HG03196 (cell line): Measurements from ENCODE around the gene ATP6V1C2.
A peak's percentile ranks its signal among the peaks of the same experiment; 100 is the strongest.
"Not testable (repeated sequence)": the region's sequence is repeated elsewhere in the genome, so short reads cannot be mapped to it uniquely, and the experiment has no call there.

Experiments used
- ATAC-seq: cut with Tn5 transposase; IDR thresholded peaks from one replicate; pipeline ENCODE4 v1.9.1; 2021; ENCODE audit not compliant: unreplicated experiment

ATP6V1C2 gene

GRCh38 chr2:10784719-10785118 lies 63.3 kb downstream of the ATP6V1C2 start:
- no peak for ATAC-seq

GRCh38 chr2:10785260-10785659 lies 63.8 kb downstream of the ATP6V1C2 start:
- no peak for ATAC-seq

GRCh38 chr2:10786240-10786982 lies 65.0 kb downstream of the ATP6V1C2 start:
- no peak for ATAC-seq

- ATAC-seq = no peak
These were observed 65.9 kb downstream of the ATP6V1C2 start for GRCh38 chr2:10787176-10787968.

GRCh38 chr2:10788855-10789254 lies 67.4 kb downstream of the ATP6V1C2 start:
- no peak for ATAC-seq

GRCh38 chr2:10790228-10790973 lies 69.0 kb downstream of the ATP6V1C2 start:
- ATAC-seq = peak; percentile 81

DNA sequence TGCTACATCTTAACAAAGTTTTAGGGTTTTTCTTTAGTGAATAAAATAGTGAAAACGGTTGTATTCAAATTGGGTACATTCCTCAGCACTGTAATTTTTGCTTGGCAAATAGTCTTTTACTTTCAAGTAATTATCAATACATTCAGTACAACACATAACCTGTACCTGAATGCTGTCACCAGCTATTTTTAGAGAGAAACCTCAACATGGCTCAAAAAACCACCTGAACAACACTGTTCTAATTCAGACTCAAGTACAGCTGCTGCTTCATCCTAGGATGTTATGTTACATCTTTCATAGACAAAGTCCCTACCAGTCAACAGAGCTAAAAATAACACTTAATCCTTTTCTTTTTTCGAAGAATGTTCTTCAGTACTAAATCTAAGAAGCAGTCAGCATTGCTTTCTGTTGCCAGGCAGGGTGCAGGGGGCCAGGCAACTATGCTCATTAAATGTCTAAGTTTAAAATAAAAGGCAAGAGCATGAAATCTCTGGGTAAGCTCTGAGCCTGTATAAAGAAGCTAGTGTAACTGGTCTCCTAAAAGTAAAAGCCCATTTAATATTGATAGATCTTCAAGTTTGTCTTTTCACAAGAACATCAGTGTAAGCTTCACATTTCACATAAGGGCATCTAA lies 70.7 kb downstream of the ATP6V1C2 start:
- no peak for ATAC-seq

DNA sequence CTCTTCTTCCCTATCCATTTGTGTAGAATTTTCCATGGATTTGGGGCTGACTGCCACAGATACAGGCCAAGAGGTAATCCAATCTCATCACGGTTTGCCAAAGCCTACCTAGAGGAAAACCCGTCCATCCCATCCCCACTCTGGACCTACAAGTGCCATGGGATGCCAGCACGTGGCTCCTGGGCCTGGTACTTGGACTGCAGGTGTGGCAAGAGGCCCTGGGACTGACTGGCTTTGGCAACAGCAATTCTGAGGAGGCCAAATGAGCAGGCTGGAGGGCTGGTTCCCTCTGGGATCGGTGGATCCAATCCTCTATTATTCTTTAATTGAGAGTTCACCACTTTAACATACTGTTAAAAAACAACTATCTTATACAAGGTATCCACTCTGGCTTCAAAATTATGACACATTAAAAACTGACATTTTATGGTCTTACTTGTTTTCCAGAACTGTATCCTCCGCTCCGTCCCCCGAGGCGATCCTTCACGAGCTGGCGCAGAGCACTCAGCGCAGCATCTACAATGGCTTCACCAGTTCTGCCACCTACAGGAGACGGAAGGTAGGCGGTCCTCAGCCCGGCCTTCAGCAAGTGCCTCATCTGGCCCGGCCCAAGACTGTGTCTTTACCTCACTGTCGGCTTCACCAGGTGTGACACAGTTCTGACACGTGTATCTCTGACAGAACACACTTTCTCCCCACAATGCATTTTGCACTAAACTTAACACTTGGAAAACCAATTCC lies 71.4 kb downstream of the ATP6V1C2 start:
- no peak for ATAC-seq

DNA sequence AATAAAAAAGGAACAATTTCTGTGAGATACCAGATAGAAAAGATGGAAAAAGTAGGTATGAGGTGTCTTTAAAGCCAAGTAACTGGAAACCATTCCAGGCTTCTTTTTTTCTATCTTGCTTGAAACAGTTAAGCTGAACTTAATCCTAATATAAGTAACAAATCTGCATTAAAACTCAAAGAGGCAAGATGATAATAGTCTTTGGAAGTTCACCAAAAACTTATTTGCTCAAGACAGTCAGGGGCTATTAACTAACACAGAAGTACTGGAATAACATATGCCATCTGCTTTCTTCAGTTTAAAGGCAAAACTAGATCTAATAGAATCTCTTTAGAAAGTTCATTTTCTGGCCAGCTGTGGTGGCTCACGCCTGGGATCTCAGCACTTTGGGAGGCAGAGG lies 72.4 kb downstream of the ATP6V1C2 start:
- ATAC-seq = no peak

GRCh38 chr2:10794876-10795275 lies 73.4 kb downstream of the ATP6V1C2 start:
- no peak for ATAC-seq

DNA sequence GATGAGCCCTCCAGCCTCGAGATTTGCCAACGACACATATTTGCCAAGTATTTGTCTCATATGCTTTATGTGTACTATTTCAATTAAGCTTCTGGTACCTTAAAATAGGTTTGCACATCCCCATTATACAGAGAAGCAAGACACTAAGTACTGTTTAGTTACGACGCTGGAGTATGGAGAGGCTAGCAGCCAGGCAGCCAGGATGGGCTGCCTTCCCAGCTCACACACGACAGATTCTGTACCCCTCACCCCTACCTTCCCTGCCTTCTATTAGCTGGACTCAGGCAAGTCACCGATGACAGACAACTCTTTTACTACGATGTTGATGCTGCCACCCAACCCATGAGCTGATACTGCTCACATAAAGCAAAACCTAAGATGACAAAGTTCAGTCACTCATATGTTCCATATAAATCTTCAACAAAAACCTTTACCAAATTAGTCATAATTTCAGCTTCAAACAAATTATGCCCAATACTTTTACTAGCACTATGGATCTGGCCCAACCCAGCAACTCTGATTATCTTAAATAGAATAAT lies 74.1 kb downstream of the ATP6V1C2 start:
- ATAC-seq = no peak

GRCh38 chr2:10796703-10797102 lies 75.3 kb downstream of the ATP6V1C2 start:
- no peak for ATAC-seq

DNA sequence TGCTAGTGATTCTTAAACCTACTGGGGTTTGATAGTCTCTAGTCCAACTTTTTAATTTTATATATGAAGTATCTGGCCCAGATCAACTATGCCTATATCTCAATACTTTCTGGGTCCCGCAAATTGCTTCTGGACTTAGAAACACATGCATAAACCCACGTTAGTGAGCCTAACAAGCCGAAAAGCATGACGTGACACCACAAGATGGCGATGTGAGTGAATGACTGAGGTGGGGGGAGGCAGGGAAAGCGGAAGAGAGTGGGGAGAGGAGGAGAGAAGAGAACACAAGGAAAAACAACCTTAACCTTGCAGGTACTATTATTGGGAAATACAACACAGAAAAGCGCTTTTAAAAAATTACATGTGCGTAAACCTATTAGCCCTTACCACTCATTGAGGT lies 77.4 kb downstream of the ATP6V1C2 start:
- no peak for ATAC-seq

DNA sequence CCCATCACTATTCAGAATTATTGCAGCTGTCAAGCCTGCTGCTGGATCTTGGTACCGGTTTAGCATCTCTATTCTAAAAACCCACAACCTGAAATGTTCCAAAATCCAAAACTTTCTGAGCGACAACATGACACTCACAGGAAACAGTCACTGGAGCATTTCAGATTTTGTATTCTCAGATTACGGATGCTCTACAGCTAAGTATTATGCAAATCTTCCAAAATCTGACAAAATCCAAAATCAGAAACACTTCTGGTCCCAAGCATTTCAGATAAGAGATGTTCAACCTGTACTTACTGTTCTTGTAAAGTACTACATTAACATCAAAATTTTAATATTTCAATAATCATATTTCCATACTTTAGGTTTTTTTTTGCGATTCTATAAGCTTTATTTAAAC lies 78.7 kb downstream of the ATP6V1C2 start:
- no peak for ATAC-seq

DNA sequence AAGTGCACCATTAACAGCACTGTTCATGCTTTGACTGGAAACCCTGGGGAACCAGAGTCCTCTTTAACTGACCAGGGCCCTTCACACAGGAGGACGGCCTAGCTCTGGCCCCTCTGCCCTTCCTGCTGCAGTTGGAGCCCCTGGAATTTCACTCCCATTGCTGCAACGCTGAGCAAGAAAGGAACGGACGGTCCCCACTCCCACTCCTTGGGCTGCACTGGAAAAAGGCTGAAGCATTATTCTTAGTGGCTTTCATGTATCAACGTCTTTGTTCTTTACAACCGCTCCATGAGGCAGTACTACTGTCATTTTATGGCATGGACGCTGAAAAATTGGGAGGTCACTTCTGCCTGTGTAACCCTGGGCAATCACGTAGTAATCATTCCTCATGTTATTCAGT lies 81.2 kb downstream of the ATP6V1C2 start:
- ATAC-seq = no peak

DNA sequence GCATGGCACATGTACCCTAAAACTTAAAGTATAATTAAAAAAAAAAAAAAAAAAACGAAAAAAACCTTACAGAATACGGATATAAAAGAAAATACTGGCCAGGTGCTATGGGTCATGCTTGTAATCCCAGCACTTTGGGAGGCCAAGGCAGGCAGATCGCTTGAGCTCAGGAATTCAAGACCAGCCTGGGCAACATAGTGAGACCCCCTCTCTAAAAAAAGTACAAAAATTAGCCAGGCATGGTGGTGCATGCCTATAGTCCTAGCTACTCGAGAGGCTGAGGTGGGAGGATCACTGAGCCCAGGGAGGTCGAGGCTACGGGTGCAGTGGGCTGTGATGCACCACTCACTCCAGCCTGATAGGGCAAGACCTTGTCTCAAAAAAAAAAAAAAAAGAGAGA lies 84.6 kb downstream of the ATP6V1C2 start:
- ATAC-seq = not testable (repeated sequence)

GRCh38 chr2:10806543-10806942 lies 85.1 kb downstream of the ATP6V1C2 start:
- no peak for ATAC-seq

DNA sequence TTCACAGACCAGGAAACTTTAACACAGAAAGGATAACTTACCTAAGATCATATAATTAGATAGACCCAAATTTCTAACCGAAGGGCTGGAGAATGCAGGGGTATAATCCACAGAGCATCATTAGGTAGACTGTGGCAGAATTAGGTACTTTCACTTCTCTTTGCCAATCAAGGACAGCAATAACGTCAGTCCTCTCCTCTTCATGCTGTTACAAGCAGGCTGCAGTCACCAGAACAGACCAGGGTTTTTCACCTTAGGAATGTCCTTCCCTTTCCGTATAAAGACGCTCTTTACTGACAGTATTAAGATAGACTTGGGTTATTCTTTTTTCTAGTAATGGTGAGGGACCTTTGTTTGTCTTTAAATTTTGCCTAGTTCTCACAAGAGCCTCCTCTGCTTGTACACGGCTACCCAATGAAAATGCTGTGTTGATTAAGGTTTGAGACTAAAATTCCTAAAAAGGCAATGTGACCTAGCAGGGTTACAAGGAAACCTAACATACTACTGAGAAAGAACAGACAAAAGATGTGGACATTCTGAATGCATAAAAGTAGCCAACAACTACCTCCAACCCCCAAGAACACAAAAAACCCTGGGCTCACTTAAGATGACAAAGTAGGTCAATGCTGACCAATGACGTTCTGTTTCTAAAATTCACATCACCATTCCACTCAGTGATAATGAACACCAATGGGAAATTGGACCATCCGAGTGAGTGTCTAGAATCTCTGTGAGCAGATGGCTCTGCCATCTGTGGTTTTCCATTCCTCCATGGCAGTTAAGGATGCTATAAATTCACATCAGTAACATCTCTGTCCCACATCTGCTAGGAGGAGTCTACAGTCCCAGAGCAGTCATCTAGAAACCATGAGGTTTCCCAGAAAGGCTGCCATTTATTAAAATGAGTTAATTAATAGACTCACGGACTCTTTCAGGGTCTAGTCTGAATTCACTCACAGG lies 89.1 kb downstream of the ATP6V1C2 start:
- peak; percentile 35 for ATAC-seq

DNA sequence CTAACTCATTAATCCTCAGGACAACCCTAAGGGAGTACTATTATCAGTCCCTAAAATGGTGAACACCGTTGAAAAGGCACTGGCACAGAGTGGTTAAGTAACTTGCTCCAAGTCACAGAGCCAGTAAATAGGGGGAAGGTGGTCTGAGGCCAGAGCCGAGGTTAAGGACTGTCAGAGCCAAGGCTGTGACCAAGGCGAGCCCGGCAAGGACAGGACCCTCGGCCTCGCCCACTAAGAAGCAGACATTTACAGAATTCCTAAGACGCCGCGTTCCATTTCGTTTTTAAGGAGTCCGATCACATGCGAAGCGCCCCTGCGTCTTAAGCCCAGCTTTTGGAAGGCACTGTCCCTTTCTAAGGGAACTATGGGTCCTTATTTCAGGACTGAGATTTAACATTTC lies 90.1 kb downstream of the ATP6V1C2 start:
- no peak for ATAC-seq
